ENCODE data around the gene ZFAND3.

Gene ZFAND3

GRCh38 chr6:38177882-38178583, 358.5 kb downstream of the ZFAND3 start:
- H3K9me3 ChIP-seq (ENCODE audit: severe bottlenecking): no peaks in the 10 kb centered on the region
- no peak for TF ChIP-seq CTCF (IDR thresholded peaks at IDR 0.05; ENCODE audit: low read depth, low read length)

GRCh38 chr6:38178584-38178886, 359.0 kb downstream of the ZFAND3 start:
- no peak for TF ChIP-seq CTCF (IDR thresholded peaks at IDR 0.05; ENCODE audit: low read depth, low read length)
- Histone ChIP-seq H3K27ac (no peak overlapping the region), H3K9me3 (ENCODE audit: severe bottlenecking) (no peaks in the 10 kb centered on the region), H3K4me3 (ENCODE audit: low read depth, low read length) (no peak overlapping the region), H3K36me3 (peaks cover 8% of the 10 kb centered on the region; the same call in 1 of the 2 replicates), H3K27me3 (ENCODE audit: insufficient read depth, low read depth, severe bottlenecking) (no peaks in the 10 kb centered on the region)
- DNase-seq: no peak

More at GRCh38 chr6:38177882-38178583, 358.5 kb downstream of the ZFAND3 start:
- Histone ChIP-seq H3K36me3 (peaks cover 8% of the 10 kb centered on the region; the same call in 1 of the 2 replicates), H3K4me3 (ENCODE audit: low read depth, low read length) (peak overlapping the region; percentile 45), H3K27ac (peak overlapping the region; percentile 70), H3K27me3 (ENCODE audit: insufficient read depth, low read depth, severe bottlenecking) (no peaks in the 10 kb centered on the region)
- peak; percentile 14 for DNase-seq

GRCh38 chr6:38179300-38179699, 359.8 kb downstream of the ZFAND3 start:
- Histone ChIP-seq H3K27me3 (ENCODE audit: insufficient read depth, low read depth, severe bottlenecking) (no peaks in the 10 kb centered on the region), H3K27ac (no peak overlapping the region), H3K36me3 (peaks cover 4% of the 10 kb centered on the region; the same call in 1 of the 2 replicates), H3K9me3 (ENCODE audit: severe bottlenecking) (no peaks in the 10 kb centered on the region), H3K4me3 (ENCODE audit: low read depth, low read length) (no peak overlapping the region)
- peak; percentile 63 for TF ChIP-seq CTCF (IDR thresholded peaks at IDR 0.05; ENCODE audit: low read depth, low read length)
- DNase-seq: peak; percentile 37

- DNase-seq: peak; percentile 6
These were observed 360.4 kb downstream of the ZFAND3 start for GRCh38 chr6:38179794-38180430.

GRCh38 chr6:38180586-38180985, 361.1 kb downstream of the ZFAND3 start:
- H3K27me3 ChIP-seq (ENCODE audit: insufficient read depth, low read depth, severe bottlenecking): no peaks in the 10 kb centered on the region
- DNase-seq: no peak
- no peak overlapping the region for H3K27ac ChIP-seq
- no peak overlapping the region for H3K4me3 ChIP-seq (ENCODE audit: low read depth, low read length)
- H3K9me3 ChIP-seq (ENCODE audit: severe bottlenecking): no peaks in the 10 kb centered on the region
- no peak for TF ChIP-seq CTCF (IDR thresholded peaks at IDR 0.05; ENCODE audit: low read depth, low read length)
- H3K36me3 ChIP-seq: no peaks in the 10 kb centered on the region

More at GRCh38 chr6:38179794-38180430, 360.4 kb downstream of the ZFAND3 start:
- H3K9me3 ChIP-seq (ENCODE audit: severe bottlenecking): no peaks in the 10 kb centered on the region
- H3K27me3 ChIP-seq (ENCODE audit: insufficient read depth, low read depth, severe bottlenecking): no peaks in the 10 kb centered on the region
- H3K36me3 ChIP-seq: no peaks in the 10 kb centered on the region
- no peak for TF ChIP-seq CTCF (IDR thresholded peaks at IDR 0.05; ENCODE audit: low read depth, low read length)
- H3K4me3 ChIP-seq (ENCODE audit: low read depth, low read length): no peak overlapping the region
- no peak overlapping the region for H3K27ac ChIP-seq

Data from WERI-Rb-1 (cell line).